ENCODE results near the gene GGNBP2.

Gene GGNBP2

GRCh38 chr17:36550491-36551417 is 6.0 kb downstream of the GGNBP2 start:
- no peak for DNase-seq (ENCODE audit: low read depth in 4 of 4, low spot score in 1 of 4)

GRCh38 chr17:36553459-36553858 is 8.7 kb downstream of the GGNBP2 start:
- DNase-seq (ENCODE audit: low read depth in 4 of 4, low spot score in 1 of 4) = no peak

- no peak for DNase-seq (ENCODE audit: low read depth in 4 of 4, low spot score in 1 of 4)
These were observed 21.4 kb downstream of the GGNBP2 start for GRCh38 chr17:36566081-36566480.

- DNase-seq (ENCODE audit: low read depth in 4 of 4, low spot score in 1 of 4) = no peak
These were observed 30.3 kb downstream of the GGNBP2 start for GRCh38 chr17:36575028-36575427.

- DNase-seq (ENCODE audit: low read depth in 4 of 4, low spot score in 1 of 4) = no peak
These were observed 32.1 kb downstream of the GGNBP2 start for GRCh38 chr17:36576793-36577192.

- no peak for DNase-seq (ENCODE audit: low read depth in 4 of 4, low spot score in 1 of 4)
These were observed 34.0 kb downstream of the GGNBP2 start for GRCh38 chr17:36578671-36579070.

- DNase-seq (ENCODE audit: low read depth in 4 of 4, low spot score in 1 of 4) = no peak
These were observed 39.1 kb downstream of the GGNBP2 start for GRCh38 chr17:36583787-36584186.

- DNase-seq (ENCODE audit: low read depth in 4 of 4, low spot score in 1 of 4) = no peak
These were observed 41.4 kb downstream of the GGNBP2 start for GRCh38 chr17:36586138-36586537.

GRCh38 chr17:36590082-36590481 is 45.4 kb downstream of the GGNBP2 start:
- DNase-seq (ENCODE audit: low read depth in 4 of 4, low spot score in 1 of 4) = no peak

GRCh38 chr17:36591434-36592315 is 47.0 kb downstream of the GGNBP2 start, which contains the start of gene DHRS11:
Gene DHRS11, plus strand, starts transcription at chr17:36591879. Its CDS starts 131 bp downstream, at chr17:36592010.
- DNase-seq (ENCODE audit: low read depth in 4 of 4, low spot score in 1 of 4) = peak; percentile 59 to 82 (median 70)

GRCh38 chr17:36592316-36592715 is 47.6 kb downstream of the GGNBP2 start:
- DNase-seq (ENCODE audit: low read depth in 4 of 4, low spot score in 1 of 4) = no peak

- DNase-seq (ENCODE audit: low read depth in 4 of 4, low spot score in 1 of 4) = no peak
These were observed 48.1 kb downstream of the GGNBP2 start for GRCh38 chr17:36592716-36593321.

- no peak for DNase-seq (ENCODE audit: low read depth in 4 of 4, low spot score in 1 of 4)
These were observed 49.1 kb downstream of the GGNBP2 start for GRCh38 chr17:36593656-36594316.

GRCh38 chr17:36594626-36595401 is 50.1 kb downstream of the GGNBP2 start:
- DNase-seq (ENCODE audit: low read depth in 4 of 4, low spot score in 1 of 4) = no peak

- DNase-seq (ENCODE audit: low read depth in 4 of 4, low spot score in 1 of 4) = no peak
These were observed 52.5 kb downstream of the GGNBP2 start for GRCh38 chr17:36597226-36597625.

- no peak for DNase-seq (ENCODE audit: low read depth in 4 of 4, low spot score in 1 of 4)
These were observed 53.4 kb downstream of the GGNBP2 start for GRCh38 chr17:36597866-36598777.

GRCh38 chr17:36598951-36599401 is 54.3 kb downstream of the GGNBP2 start:
- DNase-seq (ENCODE audit: low read depth in 4 of 4, low spot score in 1 of 4) = no peak

GRCh38 chr17:36599546-36600250 is 55.0 kb downstream of the GGNBP2 start:
- no peak for DNase-seq (ENCODE audit: low read depth in 4 of 4, low spot score in 1 of 4)

Data from stimulated activated CD4-positive, alpha-beta T cell treated with anti-CD3 and anti-CD28 coated beads, Interleukin-1b, Interleukin-23, amount 100 ng/mL, for 24 hours (primary cell).